ENCODE results near the gene IGFBP2.

DNA sequence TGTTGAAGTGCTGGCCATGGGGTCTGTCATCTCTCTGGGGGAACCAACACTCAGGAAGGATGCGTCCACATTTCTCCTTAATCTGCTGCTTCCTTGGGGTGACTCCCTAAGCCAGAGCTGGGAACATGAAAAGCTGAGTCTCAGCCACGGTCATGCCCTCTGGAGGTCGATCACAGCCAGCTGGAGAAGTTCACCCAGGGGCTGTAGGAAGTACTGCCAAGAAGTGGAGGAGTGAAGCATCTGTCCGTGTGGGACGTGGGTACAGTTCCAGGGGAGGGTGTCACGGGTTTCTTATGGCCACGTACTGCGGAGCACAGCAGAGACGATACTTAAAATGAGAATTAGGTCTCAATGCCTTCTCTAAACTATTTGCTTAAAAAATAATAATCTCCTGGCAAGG is 42.4 kb upstream of the IGFBP2 start:
- TF ChIP-seq, protein P1, sequence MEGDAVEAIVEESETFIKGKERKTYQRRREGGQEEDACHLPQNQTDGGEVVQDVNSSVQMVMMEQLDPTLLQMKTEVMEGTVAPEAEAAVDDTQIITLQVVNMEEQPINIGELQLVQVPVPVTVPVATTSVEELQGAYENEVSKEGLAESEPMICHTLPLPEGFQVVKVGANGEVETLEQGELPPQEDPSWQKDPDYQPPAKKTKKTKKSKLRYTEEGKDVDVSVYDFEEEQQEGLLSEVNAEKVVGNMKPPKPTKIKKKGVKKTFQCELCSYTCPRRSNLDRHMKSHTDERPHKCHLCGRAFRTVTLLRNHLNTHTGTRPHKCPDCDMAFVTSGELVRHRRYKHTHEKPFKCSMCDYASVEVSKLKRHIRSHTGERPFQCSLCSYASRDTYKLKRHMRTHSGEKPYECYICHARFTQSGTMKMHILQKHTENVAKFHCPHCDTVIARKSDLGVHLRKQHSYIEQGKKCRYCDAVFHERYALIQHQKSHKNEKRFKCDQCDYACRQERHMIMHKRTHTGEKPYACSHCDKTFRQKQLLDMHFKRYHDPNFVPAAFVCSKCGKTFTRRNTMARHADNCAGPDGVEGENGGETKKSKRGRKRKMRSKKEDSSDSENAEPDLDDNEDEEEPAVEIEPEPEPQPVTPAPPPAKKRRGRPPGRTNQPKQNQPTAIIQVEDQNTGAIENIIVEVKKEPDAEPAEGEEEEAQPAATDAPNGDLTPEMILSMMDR (conservative IDR thresholded peaks at IDR 0.05; ENCODE audit: low read depth in 2 of 2) = peak; percentile 16 to 36; a peak in 2 of 4 replicates
- TF ChIP-seq STAT1 (IDR thresholded peaks at IDR 0.05; ENCODE audit: unreplicated experiment) (no peak), EZH2phosphoT487 (IDR thresholded peaks at IDR 0.05; ENCODE audit: unreplicated experiment) (no peak), POLR2AphosphoS5 (IDR thresholded peaks at IDR 0.05; ENCODE audit: low read depth) (no peak), EZH2 (IDR thresholded peaks at IDR 0.05; ENCODE audit: low read depth, unreplicated experiment) (no peak), CREB1 (CRISPR knock-in tag; IDR thresholded peaks at IDR 0.05; ENCODE audit: low read depth) (no peak)
- TF ChIP-seq, protein P2, sequence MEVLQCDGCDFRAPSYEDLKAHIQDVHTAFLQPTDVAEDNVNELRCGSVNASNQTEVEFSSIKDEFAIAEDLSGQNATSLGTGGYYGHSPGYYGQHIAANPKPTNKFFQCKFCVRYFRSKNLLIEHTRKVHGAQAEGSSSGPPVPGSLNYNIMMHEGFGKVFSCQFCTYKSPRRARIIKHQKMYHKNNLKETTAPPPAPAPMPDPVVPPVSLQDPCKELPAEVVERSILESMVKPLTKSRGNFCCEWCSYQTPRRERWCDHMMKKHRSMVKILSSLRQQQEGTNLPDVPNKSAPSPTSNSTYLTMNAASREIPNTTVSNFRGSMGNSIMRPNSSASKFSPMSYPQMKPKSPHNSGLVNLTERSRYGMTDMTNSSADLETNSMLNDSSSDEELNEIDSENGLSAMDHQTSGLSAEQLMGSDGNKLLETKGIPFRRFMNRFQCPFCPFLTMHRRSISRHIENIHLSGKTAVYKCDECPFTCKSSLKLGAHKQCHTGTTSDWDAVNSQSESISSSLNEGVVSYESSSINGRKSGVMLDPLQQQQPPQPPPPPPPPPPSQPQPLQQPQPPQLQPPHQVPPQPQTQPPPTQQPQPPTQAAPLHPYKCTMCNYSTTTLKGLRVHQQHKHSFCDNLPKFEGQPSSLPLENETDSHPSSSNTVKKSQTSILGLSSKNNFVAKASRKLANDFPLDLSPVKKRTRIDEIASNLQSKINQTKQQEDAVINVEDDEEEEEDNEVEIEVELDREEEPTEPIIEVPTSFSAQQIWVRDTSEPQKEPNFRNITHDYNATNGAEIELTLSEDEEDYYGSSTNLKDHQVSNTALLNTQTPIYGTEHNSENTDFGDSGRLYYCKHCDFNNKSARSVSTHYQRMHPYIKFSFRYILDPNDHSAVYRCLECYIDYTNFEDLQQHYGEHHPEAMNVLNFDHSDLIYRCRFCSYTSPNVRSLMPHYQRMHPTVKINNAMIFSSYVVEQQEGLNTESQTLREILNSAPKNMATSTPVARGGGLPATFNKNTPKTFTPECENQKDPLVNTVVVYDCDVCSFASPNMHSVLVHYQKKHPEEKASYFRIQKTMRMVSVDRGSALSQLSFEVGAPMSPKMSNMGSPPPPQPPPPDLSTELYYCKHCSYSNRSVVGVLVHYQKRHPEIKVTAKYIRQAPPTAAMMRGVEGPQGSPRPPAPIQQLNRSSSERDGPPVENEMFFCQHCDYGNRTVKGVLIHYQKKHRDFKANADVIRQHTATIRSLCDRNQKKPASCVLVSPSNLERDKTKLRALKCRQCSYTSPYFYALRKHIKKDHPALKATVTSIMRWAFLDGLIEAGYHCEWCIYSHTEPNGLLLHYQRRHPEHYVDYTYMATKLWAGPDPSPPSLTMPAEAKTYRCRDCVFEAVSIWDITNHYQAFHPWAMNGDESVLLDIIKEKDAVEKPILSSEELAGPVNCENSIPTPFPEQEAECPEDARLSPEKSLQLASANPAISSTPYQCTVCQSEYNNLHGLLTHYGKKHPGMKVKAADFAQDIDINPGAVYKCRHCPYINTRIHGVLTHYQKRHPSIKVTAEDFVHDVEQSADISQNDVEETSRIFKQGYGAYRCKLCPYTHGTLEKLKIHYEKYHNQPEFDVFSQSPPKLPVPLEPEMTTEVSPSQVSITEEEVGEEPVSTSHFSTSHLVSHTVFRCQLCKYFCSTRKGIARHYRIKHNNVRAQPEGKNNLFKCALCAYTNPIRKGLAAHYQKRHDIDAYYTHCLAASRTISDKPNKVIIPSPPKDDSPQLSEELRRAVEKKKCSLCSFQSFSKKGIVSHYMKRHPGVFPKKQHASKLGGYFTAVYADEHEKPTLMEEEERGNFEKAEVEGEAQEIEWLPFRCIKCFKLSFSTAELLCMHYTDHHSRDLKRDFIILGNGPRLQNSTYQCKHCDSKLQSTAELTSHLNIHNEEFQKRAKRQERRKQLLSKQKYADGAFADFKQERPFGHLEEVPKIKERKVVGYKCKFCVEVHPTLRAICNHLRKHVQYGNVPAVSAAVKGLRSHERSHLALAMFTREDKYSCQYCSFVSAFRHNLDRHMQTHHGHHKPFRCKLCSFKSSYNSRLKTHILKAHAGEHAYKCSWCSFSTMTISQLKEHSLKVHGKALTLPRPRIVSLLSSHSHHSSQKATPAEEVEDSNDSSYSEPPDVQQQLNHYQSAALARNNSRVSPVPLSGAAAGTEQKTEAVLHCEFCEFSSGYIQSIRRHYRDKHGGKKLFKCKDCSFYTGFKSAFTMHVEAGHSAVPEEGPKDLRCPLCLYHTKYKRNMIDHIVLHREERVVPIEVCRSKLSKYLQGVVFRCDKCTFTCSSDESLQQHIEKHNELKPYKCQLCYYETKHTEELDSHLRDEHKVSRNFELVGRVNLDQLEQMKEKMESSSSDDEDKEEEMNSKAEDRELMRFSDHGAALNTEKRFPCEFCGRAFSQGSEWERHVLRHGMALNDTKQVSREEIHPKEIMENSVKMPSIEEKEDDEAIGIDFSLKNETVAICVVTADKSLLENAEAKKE (CRISPR knock-in tag; IDR thresholded peaks at IDR 0.05) = 0 out of 2 replicates have a peak, but pooled peaks have one; percentile 35
- TF ChIP-seq, protein P3, sequence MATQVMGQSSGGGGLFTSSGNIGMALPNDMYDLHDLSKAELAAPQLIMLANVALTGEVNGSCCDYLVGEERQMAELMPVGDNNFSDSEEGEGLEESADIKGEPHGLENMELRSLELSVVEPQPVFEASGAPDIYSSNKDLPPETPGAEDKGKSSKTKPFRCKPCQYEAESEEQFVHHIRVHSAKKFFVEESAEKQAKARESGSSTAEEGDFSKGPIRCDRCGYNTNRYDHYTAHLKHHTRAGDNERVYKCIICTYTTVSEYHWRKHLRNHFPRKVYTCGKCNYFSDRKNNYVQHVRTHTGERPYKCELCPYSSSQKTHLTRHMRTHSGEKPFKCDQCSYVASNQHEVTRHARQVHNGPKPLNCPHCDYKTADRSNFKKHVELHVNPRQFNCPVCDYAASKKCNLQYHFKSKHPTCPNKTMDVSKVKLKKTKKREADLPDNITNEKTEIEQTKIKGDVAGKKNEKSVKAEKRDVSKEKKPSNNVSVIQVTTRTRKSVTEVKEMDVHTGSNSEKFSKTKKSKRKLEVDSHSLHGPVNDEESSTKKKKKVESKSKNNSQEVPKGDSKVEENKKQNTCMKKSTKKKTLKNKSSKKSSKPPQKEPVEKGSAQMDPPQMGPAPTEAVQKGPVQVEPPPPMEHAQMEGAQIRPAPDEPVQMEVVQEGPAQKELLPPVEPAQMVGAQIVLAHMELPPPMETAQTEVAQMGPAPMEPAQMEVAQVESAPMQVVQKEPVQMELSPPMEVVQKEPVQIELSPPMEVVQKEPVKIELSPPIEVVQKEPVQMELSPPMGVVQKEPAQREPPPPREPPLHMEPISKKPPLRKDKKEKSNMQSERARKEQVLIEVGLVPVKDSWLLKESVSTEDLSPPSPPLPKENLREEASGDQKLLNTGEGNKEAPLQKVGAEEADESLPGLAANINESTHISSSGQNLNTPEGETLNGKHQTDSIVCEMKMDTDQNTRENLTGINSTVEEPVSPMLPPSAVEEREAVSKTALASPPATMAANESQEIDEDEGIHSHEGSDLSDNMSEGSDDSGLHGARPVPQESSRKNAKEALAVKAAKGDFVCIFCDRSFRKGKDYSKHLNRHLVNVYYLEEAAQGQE (IDR thresholded peaks at IDR 0.05; ENCODE audit: unreplicated experiment) = no peak
